Muscle layer of duodenum (tissue), 2 donors: ENCODE results near the gene MARCKS.

Experiments
- H3K27ac ChIP-seq: one replicate; pipeline ENCODE4 v1.7.0; 2013; ENCODE audit warnings: mild to moderate bottlenecking, low read length
- H3K27me3 ChIP-seq: one replicate; pipeline ENCODE4 v1.7.0; 2013; ENCODE audit warnings: low read depth, mild to moderate bottlenecking, control low read depth, low read length
- H3K36me3 ChIP-seq, 2 donors: one replicate each; pipeline ENCODE4 v1.7.0; 2013; ENCODE audit warnings: low read length in 2 of 2, control low read depth in 1 of 2, mild to moderate bottlenecking in 1 of 2; ENCODE audit not compliant: insufficient read depth in 2 of 2, control insufficient read depth in 1 of 2
- H3K4me1 ChIP-seq, 2 donors: one replicate each; pipeline ENCODE4 v1.7.0; 2013; ENCODE audit warnings: low read length in 2 of 2, mild to moderate bottlenecking in 2 of 2, control low read depth in 1 of 2, moderate library complexity in 1 of 2; ENCODE audit not compliant: insufficient read depth in 2 of 2, control insufficient read depth in 1 of 2
- H3K4me3 ChIP-seq, 2 donors: one replicate each; pipeline ENCODE4 v1.7.0; 2013; ENCODE audit warnings: low read length in 2 of 2, low read depth in 1 of 2, mild to moderate bottlenecking in 1 of 2
- H3K9me3 ChIP-seq, 2 donors: one replicate each; pipeline ENCODE4 v1.7.0; 2013; ENCODE audit warnings: low read length in 2 of 2, control low read depth in 1 of 2, mild to moderate bottlenecking in 1 of 2; ENCODE audit not compliant: control insufficient read depth in 1 of 2
- donor health status: healthy.

Gene MARCKS

DNA sequence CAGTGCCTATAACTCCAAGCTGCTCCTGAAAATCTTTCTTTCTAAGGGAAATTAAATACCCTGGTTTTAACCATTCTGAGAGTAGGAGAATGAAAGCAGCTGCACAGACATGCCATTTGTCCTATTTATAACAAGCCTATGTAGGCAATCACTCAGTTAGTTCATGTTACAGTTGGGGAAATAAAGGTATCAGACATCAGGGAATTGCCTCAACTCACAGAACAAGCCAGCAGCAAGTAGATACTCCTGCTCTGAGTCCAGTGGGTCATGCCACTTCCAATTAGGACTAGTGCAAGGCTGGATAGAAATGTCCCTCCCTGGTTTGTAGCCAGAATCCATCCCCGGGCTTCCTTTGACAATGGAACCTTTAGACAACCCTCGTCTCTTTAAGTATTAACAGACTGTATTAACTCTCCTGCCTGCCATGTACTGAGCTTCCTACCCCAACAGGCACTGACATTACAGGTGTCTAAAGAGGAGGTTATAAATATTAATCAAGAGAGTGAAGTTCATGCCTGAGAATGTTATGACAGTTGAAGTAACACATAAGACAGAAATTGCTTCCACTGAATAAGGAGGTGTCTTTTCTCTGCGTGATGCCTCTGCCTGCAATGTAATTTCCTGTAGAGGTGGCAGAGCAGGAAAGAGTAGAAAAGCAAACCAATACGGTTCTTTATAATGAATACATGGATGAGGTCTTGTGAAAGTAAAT lies 28.0 kb upstream of the MARCKS start:
- H3K36me3 ChIP-seq = no peaks in the 10 kb centered on the region
- no peak overlapping the region for H3K4me3 ChIP-seq
- no peaks in the 10 kb centered on the region for H3K9me3 ChIP-seq
- H3K27ac ChIP-seq = no peak overlapping the region
- no peaks in the 10 kb centered on the region for H3K27me3 ChIP-seq
- peaks cover 0 to 19% of the 10 kb centered on the region in 2 donors for H3K4me1 ChIP-seq

DNA sequence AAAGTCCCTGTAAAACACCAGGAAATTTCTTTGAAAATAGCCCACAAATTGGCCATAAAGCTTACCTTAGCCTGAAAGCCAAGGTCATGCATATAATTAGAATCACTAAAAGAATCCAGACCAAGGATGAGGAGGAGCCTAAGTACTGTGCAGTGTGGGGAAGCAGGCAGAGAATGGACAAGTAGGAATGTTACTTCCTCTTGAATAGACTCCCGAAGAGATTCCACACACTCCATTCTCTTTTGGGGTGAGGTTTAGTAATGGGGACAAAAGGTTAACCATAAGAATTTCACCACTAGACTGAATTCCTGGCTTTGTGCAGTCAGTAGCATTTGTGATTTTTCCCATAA lies 27.5 kb upstream of the MARCKS start:
- Histone ChIP-seq H3K4me3 (no peak overlapping the region), H3K27me3 (no peaks in the 10 kb centered on the region), H3K9me3 (no peaks in the 10 kb centered on the region), H3K27ac (no peak overlapping the region), H3K4me1 (peaks cover 0 to 15% of the 10 kb centered on the region in 2 donors), H3K36me3 (no peaks in the 10 kb centered on the region)

DNA sequence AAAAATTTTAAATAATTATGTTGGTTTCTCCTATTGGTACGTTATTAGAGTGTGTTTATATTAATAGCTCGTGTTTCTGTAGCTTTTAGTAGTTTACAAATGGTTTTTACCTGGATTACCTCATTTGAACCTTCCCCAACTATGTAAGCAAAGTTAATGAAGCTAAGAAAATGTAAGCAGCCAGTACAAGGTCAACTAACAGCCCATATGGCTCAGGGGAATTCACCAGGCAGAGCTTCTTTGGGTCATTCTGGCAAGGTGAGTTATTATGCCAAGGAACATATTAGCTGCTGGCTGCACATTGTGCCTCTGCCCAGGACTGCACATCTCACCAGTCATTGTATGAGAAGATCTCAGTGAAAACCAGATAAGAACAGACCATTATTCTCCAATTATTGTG lies 27.0 kb upstream of the MARCKS start:
- H3K27ac ChIP-seq = no peak overlapping the region
- H3K4me1 ChIP-seq = peaks cover 0 to 11% of the 10 kb centered on the region in 2 donors
- no peaks in the 10 kb centered on the region for H3K9me3 ChIP-seq
- H3K27me3 ChIP-seq = no peaks in the 10 kb centered on the region
- no peak overlapping the region for H3K4me3 ChIP-seq
- H3K36me3 ChIP-seq = no peaks in the 10 kb centered on the region

DNA sequence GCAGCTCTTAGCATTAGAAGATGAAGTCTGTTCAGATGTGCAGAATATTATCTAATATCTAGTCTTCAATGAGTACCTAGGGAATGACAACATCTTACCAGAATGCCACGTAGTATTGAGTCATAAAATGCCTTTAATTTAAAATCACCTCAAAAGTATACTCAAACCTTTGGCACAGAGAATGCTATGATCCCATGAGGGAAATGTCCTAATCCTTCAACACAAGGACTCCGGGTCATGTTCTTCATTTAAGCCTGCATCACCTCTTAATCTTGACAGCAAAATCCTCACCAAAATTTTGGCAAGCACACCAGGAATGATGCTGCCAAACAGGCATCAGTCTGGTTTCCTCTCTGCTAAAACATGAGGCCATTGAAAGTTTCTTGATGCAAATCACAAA lies 23.6 kb upstream of the MARCKS start:
- Histone ChIP-seq H3K27ac (no peak overlapping the region), H3K36me3 (no peaks in the 10 kb centered on the region), H3K4me3 (no peak overlapping the region), H3K4me1 (no peaks in the 10 kb centered on the region), H3K27me3 (no peaks in the 10 kb centered on the region), H3K9me3 (no peaks in the 10 kb centered on the region)

DNA sequence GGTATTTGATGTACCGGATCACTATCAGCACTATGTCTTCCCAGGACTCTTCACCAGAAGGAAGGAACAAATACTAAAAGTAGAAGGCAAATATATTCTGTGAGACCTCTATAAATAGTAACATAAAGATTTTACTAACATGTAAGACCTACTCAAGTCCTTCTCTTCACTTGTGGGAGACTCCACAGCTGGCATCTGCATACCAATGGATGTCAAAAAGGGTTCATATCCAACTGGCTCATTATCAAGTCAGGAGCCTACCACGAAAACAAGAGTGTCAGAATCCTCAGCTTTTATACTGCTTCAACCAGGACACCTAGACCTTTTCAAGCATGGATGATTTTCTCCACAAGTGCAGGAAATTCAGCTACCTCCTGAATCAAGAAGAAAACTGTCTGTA lies 20.0 kb upstream of the MARCKS start:
- Histone ChIP-seq H3K4me3 (no peak overlapping the region), H3K9me3 (no peaks in the 10 kb centered on the region), H3K27ac (no peak overlapping the region), H3K27me3 (no peaks in the 10 kb centered on the region), H3K36me3 (no peaks in the 10 kb centered on the region), H3K4me1 (no peaks in the 10 kb centered on the region)

DNA sequence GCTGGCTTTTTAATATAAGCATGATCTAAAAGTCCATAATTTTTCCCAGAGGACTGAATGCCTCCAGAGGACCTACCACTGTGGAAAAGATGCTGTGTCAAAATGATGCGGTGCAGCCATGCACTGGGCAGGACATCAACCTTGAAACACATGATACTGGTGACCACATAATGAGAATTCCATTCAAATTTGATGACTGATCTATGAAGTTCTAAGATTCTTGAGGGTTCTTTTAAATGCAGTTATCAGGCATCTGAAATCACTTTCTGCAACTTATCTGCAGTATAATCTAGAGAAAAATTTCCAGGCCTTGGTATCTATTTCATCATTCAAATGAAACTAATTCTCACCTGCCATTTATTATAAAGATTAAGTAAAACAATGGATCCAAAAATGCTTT lies 15.0 kb upstream of the MARCKS start:
- H3K36me3 ChIP-seq = no peaks in the 10 kb centered on the region
- no peaks in the 10 kb centered on the region for H3K9me3 ChIP-seq
- no peaks in the 10 kb centered on the region for H3K4me1 ChIP-seq
- H3K27me3 ChIP-seq = no peaks in the 10 kb centered on the region
- no peak overlapping the region for H3K4me3 ChIP-seq
- H3K27ac ChIP-seq = no peak overlapping the region

DNA sequence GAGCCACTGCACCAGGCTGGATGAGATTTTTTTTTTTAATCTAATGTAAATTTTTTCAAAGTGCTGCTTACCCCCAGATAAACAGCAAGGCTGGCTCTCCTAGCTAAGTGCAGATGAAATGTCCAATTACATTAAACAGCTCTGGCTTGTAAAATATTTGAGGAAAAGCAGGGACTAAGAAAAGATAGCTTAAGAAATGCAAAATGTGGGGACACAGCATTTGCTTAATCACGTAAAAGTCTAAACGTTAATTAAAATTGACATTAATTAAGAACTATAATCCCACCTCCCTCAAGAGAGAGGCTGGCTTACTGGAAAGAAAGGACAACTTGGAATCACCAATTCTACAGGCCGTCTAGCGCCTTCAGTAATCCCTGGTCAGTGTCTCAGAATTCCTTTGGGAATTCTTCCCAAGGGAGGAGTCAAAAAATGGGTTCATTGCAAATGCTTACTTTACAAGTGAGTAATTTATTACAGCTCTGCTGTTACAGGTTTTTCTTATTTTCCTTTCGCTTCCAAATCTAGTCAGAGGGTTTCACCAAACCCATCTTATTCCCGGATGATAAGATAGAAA lies 13.6 kb upstream of the MARCKS start:
- Histone ChIP-seq H3K27me3 (no peaks in the 10 kb centered on the region), H3K4me1 (no peaks in the 10 kb centered on the region), H3K4me3 (no peak overlapping the region), H3K36me3 (no peaks in the 10 kb centered on the region), H3K9me3 (no peaks in the 10 kb centered on the region), H3K27ac (no peak overlapping the region)

DNA sequence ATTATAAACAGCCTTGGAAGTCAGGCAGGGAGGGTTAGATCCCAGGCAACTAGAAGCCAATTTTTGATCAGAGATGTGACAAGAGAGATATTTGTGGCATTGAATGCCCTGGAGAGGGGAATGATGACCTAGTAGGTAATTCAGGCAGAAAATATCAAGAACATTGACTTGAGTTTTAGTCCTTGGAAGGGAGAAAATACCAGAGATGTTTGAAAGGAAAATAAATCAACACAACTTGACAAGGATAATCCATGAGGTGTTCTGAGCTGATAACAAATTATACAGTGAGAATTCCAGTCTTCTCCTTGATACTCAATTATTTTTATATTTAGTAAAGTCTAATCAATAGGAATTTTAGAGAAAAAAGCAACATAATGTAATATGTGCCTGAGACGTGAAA lies 10.6 kb upstream of the MARCKS start:
- no peak overlapping the region for H3K4me3 ChIP-seq
- H3K9me3 ChIP-seq = no peaks in the 10 kb centered on the region
- no peaks in the 10 kb centered on the region for H3K27me3 ChIP-seq
- no peaks in the 10 kb centered on the region for H3K36me3 ChIP-seq
- no peaks in the 10 kb centered on the region for H3K4me1 ChIP-seq
- H3K27ac ChIP-seq = no peak overlapping the region

DNA sequence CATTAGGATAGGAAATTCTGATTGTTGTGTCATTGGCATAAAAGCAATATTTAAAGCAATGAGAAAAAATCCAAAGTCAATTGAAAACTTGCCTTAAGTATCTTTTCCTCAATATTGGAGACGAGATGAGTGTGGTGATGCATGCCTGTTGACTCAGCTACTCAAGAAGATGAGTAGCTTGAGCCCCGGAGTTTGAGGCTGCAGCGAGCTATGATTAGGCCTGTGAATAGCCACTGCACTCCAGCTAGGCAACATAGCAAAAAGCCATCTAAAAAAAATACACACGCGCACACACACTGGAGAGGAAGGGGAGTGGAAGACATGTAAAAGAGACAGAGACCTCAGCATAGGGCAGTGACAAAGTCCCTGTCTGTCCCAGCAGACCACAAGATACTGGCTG lies 9.7 kb upstream of the MARCKS start:
- no peaks in the 10 kb centered on the region for H3K9me3 ChIP-seq
- no peaks in the 10 kb centered on the region for H3K4me1 ChIP-seq
- no peaks in the 10 kb centered on the region for H3K36me3 ChIP-seq
- H3K27me3 ChIP-seq = no peaks in the 10 kb centered on the region
- H3K27ac ChIP-seq = no peak overlapping the region
- no peak overlapping the region for H3K4me3 ChIP-seq

DNA sequence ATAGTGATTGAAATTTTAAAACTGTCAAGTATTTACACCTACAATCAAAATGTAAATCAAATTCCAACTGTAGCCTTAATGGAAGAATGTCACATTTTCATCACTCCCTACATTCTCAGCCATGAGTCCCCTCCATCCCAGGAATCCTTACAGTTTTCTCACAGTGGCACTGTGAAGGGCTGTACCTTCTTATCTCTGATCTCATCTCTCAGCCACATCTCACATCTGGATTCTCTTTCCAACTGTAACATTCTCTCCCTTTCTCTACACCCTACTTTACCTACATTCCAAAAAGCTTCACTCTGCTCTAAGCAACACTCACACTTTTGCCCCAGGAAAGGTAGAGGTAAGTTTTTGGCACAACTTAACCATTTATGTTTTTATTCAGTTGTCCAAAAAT lies 8.9 kb upstream of the MARCKS start:
- no peaks in the 10 kb centered on the region for H3K27me3 ChIP-seq
- no peak overlapping the region for H3K27ac ChIP-seq
- H3K36me3 ChIP-seq = no peaks in the 10 kb centered on the region
- H3K4me3 ChIP-seq = no peak overlapping the region
- H3K4me1 ChIP-seq = no peaks in the 10 kb centered on the region
- H3K9me3 ChIP-seq = no peaks in the 10 kb centered on the region

DNA sequence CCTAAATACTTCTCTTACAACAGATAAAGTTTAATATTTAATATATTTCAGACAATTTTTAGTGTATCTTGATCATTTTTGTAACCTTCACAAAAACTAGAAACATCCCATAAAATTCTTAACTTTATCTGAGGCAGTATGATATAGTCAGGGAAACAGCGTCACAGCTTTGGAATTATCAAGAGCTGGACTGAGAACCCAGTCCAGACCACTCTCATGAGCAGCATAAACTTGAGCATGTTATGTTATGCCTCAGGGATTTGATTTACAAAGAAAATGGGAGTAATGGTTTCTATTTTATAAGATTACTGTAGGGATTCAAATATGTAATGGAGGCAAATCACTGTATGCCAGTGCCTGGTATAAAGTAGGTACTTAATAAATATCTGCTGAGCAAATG lies 8.3 kb upstream of the MARCKS start:
- Histone ChIP-seq H3K27me3 (no peaks in the 10 kb centered on the region), H3K27ac (no peak overlapping the region), H3K4me1 (no peaks in the 10 kb centered on the region), H3K4me3 (no peak overlapping the region), H3K36me3 (no peaks in the 10 kb centered on the region), H3K9me3 (no peaks in the 10 kb centered on the region)

DNA sequence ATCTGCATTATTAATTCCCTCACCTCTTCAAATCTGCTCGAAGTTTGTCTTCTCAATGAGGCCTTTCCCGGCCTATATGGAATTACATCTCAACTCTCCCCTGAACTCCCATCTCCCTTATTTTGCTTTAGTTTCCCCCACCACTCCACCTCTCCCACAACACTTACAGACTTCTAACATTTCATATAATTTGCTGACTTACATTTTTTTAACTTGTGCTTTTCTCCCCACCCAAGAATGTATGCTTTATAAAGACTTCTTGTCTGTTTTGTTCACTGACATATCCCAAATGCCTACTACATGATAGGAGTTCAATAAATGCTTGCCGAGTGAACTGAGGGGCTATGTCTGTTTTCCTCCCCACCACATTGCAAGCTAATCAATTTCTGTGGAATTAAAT lies 3.9 kb upstream of the MARCKS start:
- Histone ChIP-seq H3K4me1 (no peaks in the 10 kb centered on the region), H3K4me3 (no peak overlapping the region), H3K36me3 (peaks cover 0 to 5% of the 10 kb centered on the region in 2 donors), H3K27me3 (no peaks in the 10 kb centered on the region), H3K9me3 (no peaks in the 10 kb centered on the region), H3K27ac (no peak overlapping the region)
